SK-N-SH (cell line): Measurements from ENCODE around the gene RRH. TPM values are rescaled to one million over a fixed set of nuclear protein-coding genes. Genes with fewer than 3 reads are reported as not detected.
A peak's percentile ranks its signal among the peaks of the same experiment; 100 is the strongest.

ENCODE experiments used
- CTCF ChIA-PET: fragments of 300-600, 350-600 bp; formaldehyde crosslinking; extraction: SDS; loops from one replicate; lab custom pipeline; 2021; lab: Yijun Ruan, JAX
- POLR2A ChIA-PET: fragments of 350-600 bp; sonication (Branson Sonifier 250); formaldehyde crosslinking; extraction: SDS; loops from one replicate; lab custom pipeline; 2020; ENCODE audit warnings: antibody characterized with exemption, inconsistent platforms; lab: Yijun Ruan, JAX
- DNase-seq: peaks from one replicate; pipeline ENCODE4 v3.0.0; 2012
- H2AFZ ChIP-seq: fragments of 200-600 bp; sonication (generic); 2 replicates; pipeline ENCODE4 v1.8.1; 2016; ENCODE audit warnings: antibody characterized with exemption, mild to moderate bottlenecking, low read depth
- H3F3A ChIP-seq: fragments of 200-600 bp; sonication (generic); replicated peaks from 2 replicates; pipeline ENCODE3; 2016; ENCODE audit warnings: antibody characterized with exemption, mild to moderate bottlenecking; ENCODE audit not compliant: insufficient read depth
- H3K27ac ChIP-seq, 2 experiments: fragments of 200-500 bp in 1 of 2; fragments of 200-600 bp in 1 of 2; sonication (Bioruptor generic) in 1 of 2; sonication (generic), shearing (Covaris generic) in 1 of 2; 2 replicates each; pipeline versions ENCODE4 v1.5.1 to v1.6.1; 2014 to 2016; ENCODE audit warnings: low read depth in 2 of 2, inconsistent platforms in 1 of 2, low read length in 1 of 2, mild to moderate bottlenecking in 1 of 2, mixed read lengths in 1 of 2
- H3K27me3 ChIP-seq: fragments of 200-600 bp; sonication (generic), shearing (Covaris generic); 2 replicates; pipeline ENCODE4 v1.6.1; 2016; ENCODE audit warnings: mixed run types; ENCODE audit not compliant: insufficient read depth
- H3K36me3 ChIP-seq, 2 experiments: fragments of 200-500 bp in 1 of 2; fragments of 200-600 bp in 1 of 2; sonication (Bioruptor generic) in 1 of 2; sonication (generic) in 1 of 2; replicated peaks in 1 of 2; 2 replicates each; pipeline versions ENCODE3 to v1.5.1; 2014 to 2016; ENCODE audit warnings: low read length in 1 of 2, mild to moderate bottlenecking in 1 of 2; ENCODE audit not compliant: insufficient read depth in 2 of 2, control insufficient read depth in 1 of 2
- H3K4me1 ChIP-seq, 2 experiments: fragments of 200-500 bp in 1 of 2; fragments of 200-600 bp in 1 of 2; sonication (Bioruptor generic) in 1 of 2; sonication (generic), shearing (Covaris generic) in 1 of 2; 2 replicates each; pipeline versions ENCODE4 v1.5.1 to v1.6.1; 2014 to 2016; ENCODE audit warnings: low read depth in 1 of 2, low read length in 1 of 2, mixed run types in 1 of 2; ENCODE audit not compliant: insufficient read depth in 2 of 2, control insufficient read depth in 1 of 2
- H3K4me2 ChIP-seq: fragments of 200-600 bp; sonication (generic), shearing (Covaris generic); 2 replicates; pipeline ENCODE4 v1.6.1; 2017; ENCODE audit warnings: mixed run types
- H3K4me3 ChIP-seq, 2 experiments: fragments of 200-500 bp in 1 of 2; fragments of 200-600 bp in 1 of 2; sonication (Bioruptor generic) in 1 of 2; sonication (generic), shearing (Covaris generic) in 1 of 2; 2 replicates each; pipeline versions ENCODE4 v1.5.1 to v1.8.1; 2014 to 2016; ENCODE audit warnings: low read depth in 2 of 2, inconsistent platforms in 1 of 2, low read length in 1 of 2, mild to moderate bottlenecking in 1 of 2, mixed read lengths in 1 of 2, moderate library complexity in 1 of 2
- H3K79me2 ChIP-seq: fragments of 200-600 bp; sonication (generic); 2 replicates; pipeline ENCODE4 v1.8.1; 2017; ENCODE audit warnings: mild to moderate bottlenecking; ENCODE audit not compliant: insufficient read depth
- H3K9ac ChIP-seq: fragments of 200-600 bp; sonication (generic); 2 replicates; pipeline ENCODE4 v1.6.1; 2017; ENCODE audit warnings: mixed run types
- H3K9me2 ChIP-seq: fragments of 200-600 bp; sonication (generic); 2 replicates; pipeline ENCODE4 v1.6.1; 2017; ENCODE audit warnings: mixed run types
- H3K9me3 ChIP-seq: fragments of 200-600 bp; sonication (generic); 2 replicates; pipeline ENCODE4 v1.6.1; 2017; ENCODE audit warnings: mixed run types, mild to moderate bottlenecking, moderate library complexity
- H4K20me1 ChIP-seq: fragments of 200-600 bp; sonication (generic); 2 replicates; pipeline ENCODE4 v1.6.1; 2017; ENCODE audit warnings: mild to moderate bottlenecking, mixed run types; ENCODE audit not compliant: insufficient read depth
- ELF1 ChIP-seq: IDR thresholded peaks from 2 replicates; pipeline ENCODE4 v1.4.0; 2012
- EP300 ChIP-seq, 2 experiments: IDR thresholded peaks; 2 replicates each; pipeline versions ENCODE4 v1.4.0 to v1.6.1; 2012; ENCODE audit warnings: borderline replicate concordance in 1 of 2, low read depth in 1 of 2, low read length in 1 of 2
- FOXM1 ChIP-seq: IDR thresholded peaks from 2 replicates; pipeline ENCODE4 v1.4.0; 2012; ENCODE audit warnings: low read depth, mild to moderate bottlenecking
- GABPA ChIP-seq: IDR thresholded peaks from 2 replicates; pipeline ENCODE4 v1.4.0; 2012; ENCODE audit warnings: low read depth, mild to moderate bottlenecking
- MEF2A ChIP-seq: IDR thresholded peaks from 2 replicates; pipeline ENCODE4 v1.4.0; 2012; ENCODE audit warnings: low read depth, borderline replicate concordance
- MXI1 ChIP-seq: IDR thresholded peaks from 2 replicates; pipeline ENCODE4 v1.6.1; 2012; ENCODE audit warnings: mild to moderate bottlenecking, low read depth, low read length, improper control_type of control experiment
- NFIC ChIP-seq: IDR thresholded peaks from 2 replicates; pipeline ENCODE4 v1.4.0; 2012; ENCODE audit warnings: borderline replicate concordance
- NRF1 ChIP-seq: IDR thresholded peaks from 2 replicates; pipeline ENCODE4 v1.6.1; 2012; ENCODE audit warnings: low read depth, mild to moderate bottlenecking, low read length
- POLR2AphosphoS5 ChIP-seq: IDR thresholded peaks from 2 replicates; pipeline ENCODE4 v1.6.1; 2012; ENCODE audit warnings: low read depth, low read length
- RAD21 ChIP-seq: IDR thresholded peaks from 2 replicates; pipeline ENCODE4 v1.6.1; 2012; ENCODE audit warnings: mild to moderate bottlenecking, low read length
- RCOR1 ChIP-seq: fragments of 150-350 bp; IDR thresholded peaks from 2 replicates; pipeline ENCODE4 v1.6.1; 2017; ENCODE audit warnings: antibody characterized with exemption, low read length
- SIN3A ChIP-seq: IDR thresholded peaks from 2 replicates; pipeline ENCODE4 v1.6.1; 2012; ENCODE audit warnings: low read depth, mild to moderate bottlenecking, low read length, moderate library complexity, borderline replicate concordance
- SMC3 ChIP-seq: IDR thresholded peaks from 2 replicates; pipeline ENCODE4 v1.6.1; 2012; ENCODE audit warnings: low read depth, low read length, improper control_type of control experiment
- TAF1 ChIP-seq: IDR thresholded peaks from 2 replicates; pipeline ENCODE4 v1.6.1; 2012; ENCODE audit warnings: low read depth, mild to moderate bottlenecking, low read length, moderate library complexity, borderline replicate concordance
- TCF12 ChIP-seq: IDR thresholded peaks from 2 replicates; pipeline ENCODE4 v1.4.0; 2012
- TEAD4 ChIP-seq: IDR thresholded peaks from 2 replicates; pipeline ENCODE4 v1.4.0; 2012; ENCODE audit warnings: mild to moderate bottlenecking, borderline replicate concordance; ENCODE audit not compliant: insufficient read depth
- WGBS: methylation state at CpG from one replicate; pipeline ENCODE4 v1.1.6; 2017; ENCODE audit warnings: low lambda C conversion rate; 5-methylcytosine and 5-hydroxymethylcytosine counted together
- polyA plus RNA-seq, 3 experiments: library from polyadenylated mRNA; depleted of rRNA; stranded (reverse); fragments of >200 nt; gene quantifications; 2 replicates each; pipeline ENCODE4 v1.2.3, GENCODE V29; 2012
- TF ChIP-seq, protein P1 (sequence below): IDR thresholded peaks from 2 replicates; pipeline ENCODE4 v1.4.0; 2012; ENCODE audit warnings: low read depth, borderline replicate concordance
- TF ChIP-seq, protein P2 (sequence below): fragments of 150-350 bp; IDR thresholded peaks from 2 replicates; pipeline ENCODE4 v1.6.1; 2017; ENCODE audit warnings: antibody characterized with exemption, low read length, low read depth, borderline replicate concordance
- TF ChIP-seq, protein P3 (sequence below): IDR thresholded peaks from 2 replicates; pipeline ENCODE4; 2012
- TF ChIP-seq, protein P4 (sequence below): IDR thresholded peaks from 2 replicates; pipeline ENCODE4 v1.4.0; 2012; ENCODE audit warnings: low read depth
- TF ChIP-seq, protein P5 (sequence below): IDR thresholded peaks from 2 replicates; pipeline ENCODE4 v1.4.0; 2012; ENCODE audit warnings: low read depth, borderline replicate concordance

The RRH gene
- polyA plus RNA-seq, 1 of the 3 experiments (the other 2 are of a cell fraction), result 0.05 TPM

DNA sequence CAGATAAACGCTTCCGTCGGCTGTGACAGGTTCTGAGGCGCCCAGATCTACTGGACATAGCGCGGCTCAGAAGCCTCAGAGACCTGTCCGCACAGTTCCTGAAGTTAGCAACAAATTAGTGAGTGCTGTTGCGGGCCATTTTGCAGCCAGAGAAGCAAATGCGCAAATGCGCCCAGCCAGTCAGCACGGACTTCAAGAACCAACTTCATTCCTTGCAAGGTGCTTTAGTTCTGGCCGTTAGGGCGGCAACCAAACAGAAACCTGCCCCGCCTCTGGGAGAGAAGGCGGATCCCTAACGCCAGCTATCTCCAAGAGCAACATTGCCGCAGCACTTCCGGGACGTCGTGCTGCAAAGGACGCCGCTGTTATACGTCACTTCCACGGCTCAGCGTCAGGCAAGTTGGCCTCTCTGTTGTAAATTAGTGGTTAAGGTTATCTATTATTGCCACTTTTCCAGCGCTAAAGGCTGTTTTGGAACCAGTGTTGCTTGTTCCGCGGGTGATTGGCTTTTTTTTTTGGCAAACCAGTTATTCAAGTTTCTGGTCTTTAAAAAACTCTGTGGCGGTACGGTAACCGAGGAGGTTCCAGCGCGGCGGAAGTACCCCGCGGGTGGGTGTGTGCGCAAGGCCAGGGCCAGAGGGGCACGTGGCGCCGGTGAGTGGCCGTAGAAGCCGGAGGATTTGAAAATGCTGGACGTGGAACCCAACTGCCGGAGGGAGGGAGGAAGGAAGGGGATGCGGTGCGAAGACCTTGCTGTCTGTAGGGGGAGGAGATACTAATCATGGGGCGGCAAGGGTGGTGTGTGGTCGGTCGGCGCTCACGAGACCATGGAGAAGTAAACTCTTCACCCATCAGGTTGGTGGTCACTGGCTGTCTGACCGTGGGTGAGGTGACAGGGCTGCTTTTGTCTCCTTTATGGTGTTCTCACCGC is 12.4 kb upstream of the RRH start, which contains the start of gene GAR1 (continued):
- TF ChIP-seq TEAD4 (no peak), FOXM1 (no peak), RCOR1 (peak; percentile 23; the same call in 1 of the 2 replicates), SMC3 (peak; percentile 8; the same call in 1 of the 2 replicates), MEF2A (no peak), TAF1 (peak; percentile 73; the same call in 1 of the 2 replicates)
- TF ChIP-seq, protein P1, sequence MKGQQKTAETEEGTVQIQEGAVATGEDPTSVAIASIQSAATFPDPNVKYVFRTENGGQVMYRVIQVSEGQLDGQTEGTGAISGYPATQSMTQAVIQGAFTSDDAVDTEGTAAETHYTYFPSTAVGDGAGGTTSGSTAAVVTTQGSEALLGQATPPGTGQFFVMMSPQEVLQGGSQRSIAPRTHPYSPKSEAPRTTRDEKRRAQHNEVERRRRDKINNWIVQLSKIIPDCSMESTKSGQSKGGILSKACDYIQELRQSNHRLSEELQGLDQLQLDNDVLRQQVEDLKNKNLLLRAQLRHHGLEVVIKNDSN, result peak; percentile 72
- TF ChIP-seq, protein P2, sequence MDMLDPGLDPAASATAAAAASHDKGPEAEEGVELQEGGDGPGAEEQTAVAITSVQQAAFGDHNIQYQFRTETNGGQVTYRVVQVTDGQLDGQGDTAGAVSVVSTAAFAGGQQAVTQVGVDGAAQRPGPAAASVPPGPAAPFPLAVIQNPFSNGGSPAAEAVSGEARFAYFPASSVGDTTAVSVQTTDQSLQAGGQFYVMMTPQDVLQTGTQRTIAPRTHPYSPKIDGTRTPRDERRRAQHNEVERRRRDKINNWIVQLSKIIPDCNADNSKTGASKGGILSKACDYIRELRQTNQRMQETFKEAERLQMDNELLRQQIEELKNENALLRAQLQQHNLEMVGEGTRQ, result peak; percentile 17; the same call in 1 of the 2 replicates

DNA sequence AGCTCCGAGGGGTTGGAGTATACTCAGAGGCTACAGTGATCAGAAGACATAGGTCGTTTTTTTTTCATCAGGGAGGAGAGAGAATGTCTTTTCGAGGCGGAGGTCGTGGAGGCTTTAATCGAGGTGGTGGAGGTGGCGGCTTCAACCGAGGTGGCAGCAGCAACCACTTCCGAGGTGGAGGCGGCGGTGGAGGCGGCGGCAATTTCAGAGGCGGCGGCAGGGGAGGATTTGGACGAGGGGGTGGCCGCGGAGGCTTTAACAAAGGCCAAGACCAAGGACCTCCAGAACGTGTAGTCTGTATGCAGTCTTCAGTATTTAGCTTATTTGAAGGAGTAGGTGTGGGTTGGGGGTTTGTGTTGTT is 11.7 kb upstream of the RRH start:
- Histone ChIP-seq H3K9ac (peak overlapping the region; percentile 88), H3K4me3 (peak overlapping the region; percentile 91 to 100), H3K36me3 (peaks cover 33 to 35% of the 10 kb centered on the region in 2 experiments), H2AFZ (peak overlapping the region; percentile 98), H3K9me2 (no peaks in the 10 kb centered on the region), H3K4me2 (peak overlapping the region; percentile 93), H3K27me3 (no peaks in the 10 kb centered on the region), H3F3A (no peaks in the 10 kb centered on the region), H4K20me1 (no peaks in the 10 kb centered on the region), H3K79me2 (peaks cover 56% of the 10 kb centered on the region), H3K27ac (peak overlapping the region; percentile 88 to 94), H3K9me3 (no peaks in the 10 kb centered on the region), H3K4me1 (peaks cover 5 to 11% of the 10 kb centered on the region in 2 experiments; a peak in 3 of 4 replicates)
- CTCF ChIA-PET, result interaction anchor here (2.1 to 3.0 kb wide), 2 partner anchors 10 to 383 kb away, joined by 8 to 17 read pairs; partner anchors contain the start of gene SEC24B
- no peak for DNase-seq
- TF ChIP-seq, protein P3, sequence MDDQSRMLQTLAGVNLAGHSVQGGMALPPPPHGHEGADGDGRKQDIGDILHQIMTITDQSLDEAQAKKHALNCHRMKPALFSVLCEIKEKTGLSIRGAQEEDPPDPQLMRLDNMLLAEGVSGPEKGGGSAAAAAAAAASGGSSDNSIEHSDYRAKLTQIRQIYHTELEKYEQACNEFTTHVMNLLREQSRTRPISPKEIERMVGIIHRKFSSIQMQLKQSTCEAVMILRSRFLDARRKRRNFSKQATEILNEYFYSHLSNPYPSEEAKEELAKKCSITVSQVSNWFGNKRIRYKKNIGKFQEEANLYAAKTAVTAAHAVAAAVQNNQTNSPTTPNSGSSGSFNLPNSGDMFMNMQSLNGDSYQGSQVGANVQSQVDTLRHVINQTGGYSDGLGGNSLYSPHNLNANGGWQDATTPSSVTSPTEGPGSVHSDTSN, result no peak
- no peak for TF ChIP-seq TCF12
- TF ChIP-seq SMC3, result no peak
- no peak for TF ChIP-seq SIN3A
- no peak for TF ChIP-seq NFIC
- no peak for TF ChIP-seq TEAD4
- TF ChIP-seq, protein P4, sequence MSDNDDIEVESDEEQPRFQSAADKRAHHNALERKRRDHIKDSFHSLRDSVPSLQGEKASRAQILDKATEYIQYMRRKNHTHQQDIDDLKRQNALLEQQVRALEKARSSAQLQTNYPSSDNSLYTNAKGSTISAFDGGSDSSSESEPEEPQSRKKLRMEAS, result no peak
- TF ChIP-seq ELF1, result no peak
- no peak for TF ChIP-seq RAD21
- no peak for TF ChIP-seq GABPA
- TF ChIP-seq EP300 (IDR thresholded peaks at IDR 0.05; ENCODE audit: borderline replicate concordance in 1 of 2, low read depth in 1 of 2, low read length in 1 of 2), result no peak
- TF ChIP-seq POLR2AphosphoS5, result no peak
- TF ChIP-seq TAF1, result no peak
- no peak for TF ChIP-seq MEF2A
- no peak for TF ChIP-seq NRF1
- TF ChIP-seq, protein P5, sequence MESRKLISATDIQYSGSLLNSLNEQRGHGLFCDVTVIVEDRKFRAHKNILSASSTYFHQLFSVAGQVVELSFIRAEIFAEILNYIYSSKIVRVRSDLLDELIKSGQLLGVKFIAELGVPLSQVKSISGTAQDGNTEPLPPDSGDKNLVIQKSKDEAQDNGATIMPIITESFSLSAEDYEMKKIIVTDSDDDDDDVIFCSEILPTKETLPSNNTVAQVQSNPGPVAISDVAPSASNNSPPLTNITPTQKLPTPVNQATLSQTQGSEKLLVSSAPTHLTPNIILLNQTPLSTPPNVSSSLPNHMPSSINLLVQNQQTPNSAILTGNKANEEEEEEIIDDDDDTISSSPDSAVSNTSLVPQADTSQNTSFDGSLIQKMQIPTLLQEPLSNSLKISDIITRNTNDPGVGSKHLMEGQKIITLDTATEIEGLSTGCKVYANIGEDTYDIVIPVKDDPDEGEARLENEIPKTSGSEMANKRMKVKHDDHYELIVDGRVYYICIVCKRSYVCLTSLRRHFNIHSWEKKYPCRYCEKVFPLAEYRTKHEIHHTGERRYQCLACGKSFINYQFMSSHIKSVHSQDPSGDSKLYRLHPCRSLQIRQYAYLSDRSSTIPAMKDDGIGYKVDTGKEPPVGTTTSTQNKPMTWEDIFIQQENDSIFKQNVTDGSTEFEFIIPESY, result no peak
- no peak for TF ChIP-seq RCOR1
- TF ChIP-seq MXI1, result no peak
- WGBS, result 1% methylated on average over 19 of the region's 19 CpGs
- POLR2A ChIA-PET, result no interaction called here
